Stimulated activated CD8-positive, alpha-beta memory T cell treated with anti-CD3 and anti-CD28 coated beads, Interleukin-12 subunit alpha, Interleukin-12 subunit beta, amount 100 ng/mL, for 24 hours (primary cell): ENCODE results near the gene NDUFB3.

Experiments
- DNase-seq: peaks from one replicate; pipeline ENCODE4 v3.0.0-alpha.2; 2020; ENCODE audit errors: extremely low read depth

Gene NDUFB3

GRCh38 chr2:201128033-201128432 lies 56.2 kb downstream of the NDUFB3 start:
- DNase-seq, result no peak

- no peak for DNase-seq
Measured at GRCh38 chr2:201128933-201129505, 57.2 kb downstream of the NDUFB3 start.

GRCh38 chr2:201130524-201131186 lies 58.9 kb downstream of the NDUFB3 start:
- no peak for DNase-seq

- DNase-seq, result no peak
Measured at GRCh38 chr2:201132518-201132917, 60.7 kb downstream of the NDUFB3 start.
